ENCODE results near the gene NUP42.

NUP42 gene

GRCh38 chr7:23136216-23136615 is 45.6 kb upstream of the NUP42 start:
- H3F3A ChIP-seq (ENCODE audit: low read depth), result no peaks in the 10 kb centered on the region
- no peaks in the 10 kb centered on the region for H3K9me3 ChIP-seq (ENCODE audit: insufficient read depth, low read depth, low read length)
- no peak overlapping the region for H3K4me2 ChIP-seq (ENCODE audit: low read depth, low read length, poor library complexity, severe bottlenecking)
- no peaks in the 10 kb centered on the region for H4K20me1 ChIP-seq (ENCODE audit: insufficient read depth, low read length, poor library complexity, severe bottlenecking)
- H3K9me2 ChIP-seq (replicated peaks; ENCODE audit: low read depth, low read length), result no peaks in the 10 kb centered on the region
- no peak overlapping the region for H2AFZ ChIP-seq (ENCODE audit: low read length)
- H3K36me3 ChIP-seq (ENCODE audit: insufficient read depth, low read length), result no peaks in the 10 kb centered on the region
- H3K4me3 ChIP-seq (ENCODE audit: low read length, poor library complexity, severe bottlenecking), result no peak overlapping the region
- no peaks in the 10 kb centered on the region for H3K79me2 ChIP-seq (ENCODE audit: insufficient read depth, low read length)
- no peaks in the 10 kb centered on the region for H3K27me3 ChIP-seq (ENCODE audit: insufficient read depth, low read length, poor library complexity, severe bottlenecking)
- H3K9ac ChIP-seq (ENCODE audit: low read depth, low read length, poor library complexity, severe bottlenecking), result no peak overlapping the region
- H3K4me1 ChIP-seq (ENCODE audit: insufficient read depth, low read length, poor library complexity, severe bottlenecking), result no peaks in the 10 kb centered on the region
- TF ChIP-seq EZH2phosphoT487 (IDR thresholded peaks at IDR 0.05; ENCODE audit: borderline replicate concordance), result no peak
- TF ChIP-seq CTCF (conservative IDR thresholded peaks at IDR 0.05; ENCODE audit: low read length), result no peak

- H3K27me3 ChIP-seq (ENCODE audit: insufficient read depth, low read length, poor library complexity, severe bottlenecking), result no peaks in the 10 kb centered on the region
Measured at GRCh38 chr7:23157679-23158078, 24.2 kb upstream of the NUP42 start.

GRCh38 chr7:23158546-23158945 is 23.3 kb upstream of the NUP42 start:
- Histone ChIP-seq H2AFZ (ENCODE audit: low read length) (no peak overlapping the region), H3K9me3 (ENCODE audit: insufficient read depth, low read depth, low read length) (no peaks in the 10 kb centered on the region), H3F3A (ENCODE audit: low read depth) (no peaks in the 10 kb centered on the region)

More at GRCh38 chr7:23157679-23158078, 24.2 kb upstream of the NUP42 start:
- Histone ChIP-seq H3K9me3 (ENCODE audit: insufficient read depth, low read depth, low read length) (no peaks in the 10 kb centered on the region), H3K9ac (ENCODE audit: low read depth, low read length, poor library complexity, severe bottlenecking) (no peak overlapping the region), H3K9me2 (replicated peaks; ENCODE audit: low read depth, low read length) (no peaks in the 10 kb centered on the region), H3K36me3 (ENCODE audit: insufficient read depth, low read length) (no peaks in the 10 kb centered on the region; the same call in 1 of the 2 replicates), H3K79me2 (ENCODE audit: insufficient read depth, low read length) (no peaks in the 10 kb centered on the region), H4K20me1 (ENCODE audit: insufficient read depth, low read length, poor library complexity, severe bottlenecking) (no peaks in the 10 kb centered on the region), H3F3A (ENCODE audit: low read depth) (no peaks in the 10 kb centered on the region), H3K4me3 (ENCODE audit: low read length, poor library complexity, severe bottlenecking) (no peak overlapping the region), H3K4me1 (ENCODE audit: insufficient read depth, low read length, poor library complexity, severe bottlenecking) (no peaks in the 10 kb centered on the region), H3K4me2 (ENCODE audit: low read depth, low read length, poor library complexity, severe bottlenecking) (no peak overlapping the region), H2AFZ (ENCODE audit: low read length) (no peak overlapping the region)
- no peak for TF ChIP-seq EZH2phosphoT487 (IDR thresholded peaks at IDR 0.05; ENCODE audit: borderline replicate concordance)
- no peak for TF ChIP-seq CTCF (conservative IDR thresholded peaks at IDR 0.05; ENCODE audit: low read length)

More at GRCh38 chr7:23158546-23158945, 23.3 kb upstream of the NUP42 start:
- Histone ChIP-seq H4K20me1 (ENCODE audit: insufficient read depth, low read length, poor library complexity, severe bottlenecking) (no peaks in the 10 kb centered on the region), H3K4me1 (ENCODE audit: insufficient read depth, low read length, poor library complexity, severe bottlenecking) (no peaks in the 10 kb centered on the region), H3K4me2 (ENCODE audit: low read depth, low read length, poor library complexity, severe bottlenecking) (no peak overlapping the region), H3K79me2 (ENCODE audit: insufficient read depth, low read length) (no peaks in the 10 kb centered on the region), H3K27me3 (ENCODE audit: insufficient read depth, low read length, poor library complexity, severe bottlenecking) (no peaks in the 10 kb centered on the region), H3K36me3 (ENCODE audit: insufficient read depth, low read length) (no peaks in the 10 kb centered on the region), H3K4me3 (ENCODE audit: low read length, poor library complexity, severe bottlenecking) (no peak overlapping the region), H3K9ac (ENCODE audit: low read depth, low read length, poor library complexity, severe bottlenecking) (no peak overlapping the region), H3K9me2 (replicated peaks; ENCODE audit: low read depth, low read length) (no peaks in the 10 kb centered on the region)
- TF ChIP-seq CTCF (conservative IDR thresholded peaks at IDR 0.05; ENCODE audit: low read length) (no peak), EZH2phosphoT487 (IDR thresholded peaks at IDR 0.05; ENCODE audit: borderline replicate concordance) (no peak)

Measured in Loucy (cell line).